A673 (cell line): ENCODE data around the gene CDKAL1.

ENCODE experiments used
- EZH2 ChIP-seq: fragments of 200-600 bp; sonication (generic); IDR thresholded peaks from 2 replicates; pipeline ENCODE4 v1.6.1; 2017; ENCODE audit warnings: borderline replicate concordance, low read depth, mild to moderate bottlenecking, mixed read lengths, antibody characterized with exemption, low read length; ENCODE audit not compliant: poor library complexity, severe bottlenecking
- TF ChIP-seq, protein P1 (sequence below): fragments of 300-800, 200-600 bp; sonication (generic); conservative IDR thresholded peaks from 2 replicates; pipeline ENCODE4 v1.5.1; 2017; ENCODE audit warnings: low read depth, mild to moderate bottlenecking, antibody characterized with exemption, low read length, moderate library complexity, mixed read lengths

DNA sequence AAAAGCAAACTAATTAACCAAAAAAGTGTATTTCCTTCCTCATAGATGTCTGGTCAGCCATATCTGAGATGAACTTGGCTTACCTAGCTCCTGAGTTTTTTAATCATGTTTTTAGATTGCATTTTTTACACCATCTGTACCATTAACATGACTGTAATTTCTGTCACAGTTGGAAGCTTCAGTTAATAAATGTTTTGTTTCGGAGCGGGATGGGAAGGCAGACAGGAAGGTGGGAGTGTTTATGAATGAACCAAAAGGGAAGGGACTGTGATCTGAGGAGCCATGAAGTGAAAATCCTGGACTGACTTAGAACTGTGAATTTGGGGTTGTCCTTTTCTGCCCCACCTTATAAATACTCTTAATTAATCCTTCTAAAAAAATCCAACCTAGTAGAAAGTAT lies 613.7 kb downstream of the CDKAL1 start:
- TF ChIP-seq, protein P1, sequence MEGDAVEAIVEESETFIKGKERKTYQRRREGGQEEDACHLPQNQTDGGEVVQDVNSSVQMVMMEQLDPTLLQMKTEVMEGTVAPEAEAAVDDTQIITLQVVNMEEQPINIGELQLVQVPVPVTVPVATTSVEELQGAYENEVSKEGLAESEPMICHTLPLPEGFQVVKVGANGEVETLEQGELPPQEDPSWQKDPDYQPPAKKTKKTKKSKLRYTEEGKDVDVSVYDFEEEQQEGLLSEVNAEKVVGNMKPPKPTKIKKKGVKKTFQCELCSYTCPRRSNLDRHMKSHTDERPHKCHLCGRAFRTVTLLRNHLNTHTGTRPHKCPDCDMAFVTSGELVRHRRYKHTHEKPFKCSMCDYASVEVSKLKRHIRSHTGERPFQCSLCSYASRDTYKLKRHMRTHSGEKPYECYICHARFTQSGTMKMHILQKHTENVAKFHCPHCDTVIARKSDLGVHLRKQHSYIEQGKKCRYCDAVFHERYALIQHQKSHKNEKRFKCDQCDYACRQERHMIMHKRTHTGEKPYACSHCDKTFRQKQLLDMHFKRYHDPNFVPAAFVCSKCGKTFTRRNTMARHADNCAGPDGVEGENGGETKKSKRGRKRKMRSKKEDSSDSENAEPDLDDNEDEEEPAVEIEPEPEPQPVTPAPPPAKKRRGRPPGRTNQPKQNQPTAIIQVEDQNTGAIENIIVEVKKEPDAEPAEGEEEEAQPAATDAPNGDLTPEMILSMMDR: no peak
- TF ChIP-seq EZH2: no peak
